CD4-positive, alpha-beta memory T cell (primary cell): ENCODE measurements around the gene BLM. TPM values are rescaled to one million over a fixed set of nuclear protein-coding genes. Genes with fewer than 3 reads are reported as not detected.

Source experiments
- CTCF ChIA-PET: fragments of 350-600 bp; sonication (Branson Sonifier 250); formaldehyde crosslinking; loops from one replicate; lab custom pipeline; 2021; ENCODE audit warnings: inconsistent platforms; ENCODE audit not compliant: partially characterized antibody; lab: Charles Lee
- POLR2A ChIA-PET: fragments of 350-600 bp; sonication (Branson Sonifier 250); formaldehyde crosslinking; loops from one replicate; lab custom pipeline; 2021; ENCODE audit not compliant: partially characterized antibody; lab: Charles Lee
- DNase-seq, 5 donors: peaks; one replicate each; pipeline versions ENCODE4 v3.0.0 to v3.0.0-alpha.2; 2020 to 2022; ENCODE audit warnings: mixed read lengths in 1 of 5
- H3K27ac ChIP-seq: one replicate; pipeline ENCODE4 v1.7.0; 2013; ENCODE audit warnings: low read depth, low read length
- H3K27me3 ChIP-seq: 2 replicates; pipeline ENCODE4 v1.7.0; 2013; ENCODE audit warnings: mild to moderate bottlenecking, low read length, moderate library complexity; ENCODE audit not compliant: insufficient read depth
- H3K36me3 ChIP-seq: 2 replicates; pipeline ENCODE4 v1.7.0; 2013; ENCODE audit warnings: mild to moderate bottlenecking, low read length, moderate library complexity; ENCODE audit not compliant: insufficient read depth
- H3K4me1 ChIP-seq: 2 replicates; pipeline ENCODE4 v1.7.0; 2013; ENCODE audit warnings: mild to moderate bottlenecking, low read length, moderate library complexity; ENCODE audit not compliant: insufficient read depth
- H3K4me3 ChIP-seq, 2 donors: one replicate each; pipeline ENCODE4 v1.7.0; 2013; ENCODE audit warnings: low read length in 2 of 2, mild to moderate bottlenecking in 1 of 2
- H3K9me3 ChIP-seq, 2 donors: one replicate each; pipeline ENCODE4 v1.7.0; 2013; ENCODE audit warnings: low read length in 2 of 2, control low read depth in 1 of 2; ENCODE audit not compliant: control insufficient read depth in 1 of 2
- H3K27ac Mint-ChIP-seq, 7 donors: one replicate each; pipeline ENCODE4 v1.8.0; 2020 to 2021; ENCODE audit warnings: mixed read lengths in 7 of 7, mild to moderate bottlenecking in 6 of 7, inconsistent platforms in 3 of 7, moderate library complexity in 3 of 7
- H3K27me3 Mint-ChIP-seq, 2 donors: one replicate each; pipeline ENCODE4 v1.8.0; 2020 to 2021; ENCODE audit warnings: mixed read lengths in 2 of 2
- H3K36me3 Mint-ChIP-seq, 2 donors: one replicate each; pipeline ENCODE4 v1.8.0; 2020 to 2021; ENCODE audit warnings: mixed read lengths in 2 of 2, inconsistent platforms in 1 of 2, mild to moderate bottlenecking in 1 of 2
- H3K4me1 Mint-ChIP-seq, 4 donors: one replicate each; pipeline ENCODE4 v1.8.0; 2020 to 2021; ENCODE audit warnings: mixed read lengths in 4 of 4, mild to moderate bottlenecking in 1 of 4
- H3K4me3 Mint-ChIP-seq, 8 donors: one replicate each; pipeline ENCODE4 v1.8.0; 2020 to 2021; ENCODE audit warnings: mixed read lengths in 8 of 8, mild to moderate bottlenecking in 7 of 8, moderate library complexity in 6 of 8, inconsistent platforms in 3 of 8
- H3K9me3 Mint-ChIP-seq, 8 donors: one replicate each; pipeline ENCODE4 v1.8.0; 2020 to 2021; ENCODE audit warnings: mixed read lengths in 8 of 8, mild to moderate bottlenecking in 5 of 8, inconsistent platforms in 3 of 8, moderate library complexity in 1 of 8
- intact Hi-C: fragments of 100-400 bp; cut with micrococcal nuclease; formaldehyde crosslinking; loops from one replicate; pipeline ENCODE4 v1.15.1; 2023
- polyA plus RNA-seq, 2 donors: library from polyadenylated mRNA; unstranded; fragments of 300-500 nt; fragmentation: Illumina TruSeq; gene quantifications; one replicate each; pipeline ENCODE4 v1.2.3, GENCODE V29; 2021
- total RNA-seq, 2 experiments: library from RNA; stranded (reverse); gene quantifications; one replicate each; pipeline ENCODE4 v1.2.3, GENCODE V29; 2021

The BLM gene
- total and polyA plus RNA-seq, 4 experiments from 2014 or later = 1.2 to 8.9 (median 6.0) TPM

DNA sequence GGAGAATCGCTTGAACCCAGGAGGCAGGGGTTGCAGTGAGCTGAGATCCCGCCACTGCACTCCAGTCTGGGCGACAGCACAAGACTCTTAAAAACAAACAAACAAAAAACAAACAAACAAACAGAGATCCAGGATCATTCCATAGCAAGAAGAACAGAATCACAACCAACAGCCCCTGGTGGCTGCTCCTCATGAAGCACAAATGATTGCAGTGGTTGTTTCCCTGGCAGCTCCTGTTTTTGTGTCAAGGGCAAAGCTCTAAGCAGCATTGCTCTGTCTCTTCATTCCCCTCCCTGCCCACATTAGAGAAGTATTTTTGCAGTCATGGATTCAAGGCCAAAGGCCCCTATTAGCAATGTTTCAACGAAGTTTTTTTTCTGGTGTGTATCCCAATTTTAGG, 25.8 kb upstream of the BLM start:
- no peak overlapping the region for H3K27ac ChIP-seq
- DNase-seq = no peak
- H3K27me3 ChIP-seq = no peaks in the 10 kb centered on the region
- peaks cover 7% of the 10 kb centered on the region for H3K4me1 ChIP-seq
- ChIA-PET CTCF (interaction anchor here (8.9 kb wide), 1 partner anchor 42 kb away, joined by 70 read pairs; no protein-coding TSS in a partner anchor), POLR2A (interaction anchor here (1.0 kb wide), 1 partner anchor 35 kb away, joined by 3 read pairs; no protein-coding TSS in a partner anchor)
- Mint-ChIP-seq H3K4me3 (no peak overlapping the region), H3K36me3 (no peaks in the 10 kb centered on the region), H3K4me1 (peaks cover 7 to 10% (median 8%) of the 10 kb centered on the region in 4 donors), H3K9me3 (peaks cover 0 to 6% (median 2%) of the 10 kb centered on the region in 8 donors), H3K27me3 (no peaks in the 10 kb centered on the region), H3K27ac (no peak overlapping the region)
- H3K4me3 ChIP-seq = no peak overlapping the region
- no peaks in the 10 kb centered on the region for H3K36me3 ChIP-seq
- H3K9me3 ChIP-seq = no peaks in the 10 kb centered on the region
- intact Hi-C loops = no loop called here

DNA sequence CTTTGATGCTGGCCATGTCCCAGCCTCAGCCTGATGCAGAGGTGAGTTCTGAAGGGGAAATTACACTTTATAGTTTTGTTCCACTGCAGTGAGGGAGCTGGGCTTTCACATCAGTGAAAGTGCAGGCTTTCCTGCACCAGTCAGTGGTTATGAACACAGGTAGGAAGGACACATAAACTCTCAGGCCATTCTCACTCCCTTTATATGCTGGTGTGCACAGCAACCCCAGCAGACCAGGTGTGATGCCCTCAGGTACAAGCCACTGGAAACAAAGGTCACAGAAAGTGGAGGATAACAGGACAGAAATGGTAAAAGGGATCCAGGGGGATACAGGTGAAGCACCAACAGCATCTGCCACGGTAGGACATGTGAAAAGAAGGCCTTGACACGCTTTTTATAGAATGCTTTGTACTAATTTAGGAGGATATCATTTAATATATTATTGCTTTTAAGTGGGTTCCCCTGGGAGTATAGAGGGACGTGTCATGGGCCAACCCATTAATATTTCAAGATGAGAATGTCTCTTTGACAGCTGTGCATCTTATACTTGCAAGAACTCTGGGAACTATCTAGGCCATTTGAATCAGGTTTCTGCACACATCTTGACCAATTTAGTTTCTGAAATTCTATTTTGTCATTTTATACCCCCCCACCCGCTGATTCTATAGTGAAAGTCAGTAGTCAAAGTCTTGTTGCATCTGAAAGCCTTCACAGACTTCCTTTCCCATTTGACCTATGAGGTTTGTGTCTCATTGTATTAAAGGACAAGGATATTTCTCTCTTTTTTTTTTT, 25.0 kb upstream of the BLM start:
- no peaks in the 10 kb centered on the region for H3K36me3 Mint-ChIP-seq
- Histone ChIP-seq H3K4me1 (no peaks in the 10 kb centered on the region), H3K4me3 (no peak overlapping the region), H3K9me3 (no peaks in the 10 kb centered on the region), H3K27me3 (no peaks in the 10 kb centered on the region), H3K27ac (no peak overlapping the region), H3K36me3 (no peaks in the 10 kb centered on the region)
- DNase-seq = no peak
- no peaks in the 10 kb centered on the region for H3K27me3 Mint-ChIP-seq
- CTCF ChIA-PET = interaction anchor here (1.0 to 8.9 kb wide), 6 partner anchors 10 to 372 kb away, joined by 3 to 70 read pairs (median 4); no protein-coding TSS in a partner anchor
- intact Hi-C loops = no loop called here
- peaks cover 0 to 6% (median 2%) of the 10 kb centered on the region in 8 donors for H3K9me3 Mint-ChIP-seq
- peaks cover 0 to 3% (median under 1%) of the 10 kb centered on the region in 4 donors for H3K4me1 Mint-ChIP-seq
- POLR2A ChIA-PET = no interaction called here
- no peak overlapping the region for H3K4me3 Mint-ChIP-seq
- H3K27ac Mint-ChIP-seq = no peak overlapping the region

- POLR2A ChIA-PET = no interaction called here
These were observed 22.2 kb upstream of the BLM start for GRCh38 chr15:90694987-90695386.

DNA sequence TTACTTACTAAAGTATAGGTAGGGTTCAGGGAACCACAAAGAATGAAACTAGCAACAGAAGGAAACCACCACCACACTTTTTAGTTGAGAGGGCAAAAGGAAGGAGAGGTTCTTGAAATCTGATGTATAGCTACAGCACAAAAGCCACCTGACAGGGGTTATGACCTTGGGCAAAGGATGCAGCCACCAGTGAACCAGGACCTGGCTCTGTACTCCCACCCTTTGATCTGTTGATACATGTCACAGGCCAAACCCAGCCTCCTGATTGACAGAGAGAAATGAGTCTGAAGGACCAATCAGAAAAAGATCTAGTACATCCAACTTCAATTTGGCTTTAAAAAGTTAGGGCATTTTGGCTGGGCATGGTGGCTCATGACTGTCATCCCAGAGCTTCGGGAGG, 20.0 kb upstream of the BLM start:
- no peak overlapping the region for H3K4me3 ChIP-seq
- Mint-ChIP-seq H3K4me1 (peaks cover 0 to 3% (median 0%) of the 10 kb centered on the region in 4 donors), H3K36me3 (peaks cover 1 to 3% of the 10 kb centered on the region in 2 donors), H3K9me3 (peaks cover 0 to 3% (median 0%) of the 10 kb centered on the region in 8 donors), H3K27ac (peak overlapping the region in 2 of 7 donors; percentile 27 to 29), H3K27me3 (no peaks in the 10 kb centered on the region), H3K4me3 (no peak overlapping the region)
- H3K27me3 ChIP-seq = no peaks in the 10 kb centered on the region
- no peak overlapping the region for H3K27ac ChIP-seq
- H3K4me1 ChIP-seq = no peaks in the 10 kb centered on the region
- no peaks in the 10 kb centered on the region for H3K36me3 ChIP-seq
- POLR2A ChIA-PET = no interaction called here
- CTCF ChIA-PET = interaction anchor here (1.8 to 2.2 kb wide), 2 partner anchors 49 to 189 kb away, joined by 5 to 11 read pairs; no protein-coding TSS in a partner anchor
- no peaks in the 10 kb centered on the region for H3K9me3 ChIP-seq
- intact Hi-C loops = no loop called here
- DNase-seq = no peak

More at GRCh38 chr15:90694987-90695386, 22.2 kb upstream of the BLM start:
- Histone ChIP-seq H3K4me3 (no peak overlapping the region), H3K27ac (no peak overlapping the region), H3K4me1 (no peaks in the 10 kb centered on the region), H3K27me3 (no peaks in the 10 kb centered on the region), H3K9me3 (no peaks in the 10 kb centered on the region), H3K36me3 (no peaks in the 10 kb centered on the region)
- intact Hi-C loops = no loop called here
- Mint-ChIP-seq H3K27ac (no peak overlapping the region), H3K36me3 (no peaks in the 10 kb centered on the region), H3K4me3 (no peak overlapping the region), H3K27me3 (no peaks in the 10 kb centered on the region), H3K4me1 (peaks cover 0 to 3% (median 0%) of the 10 kb centered on the region in 4 donors), H3K9me3 (no peaks in the 10 kb centered on the region)
- CTCF ChIA-PET = interaction anchor here (0.7 to 8.9 kb wide), 4 partner anchors 17 to 191 kb away, joined by 3 to 70 read pairs (median 5); no protein-coding TSS in a partner anchor
- no peak for DNase-seq

DNA sequence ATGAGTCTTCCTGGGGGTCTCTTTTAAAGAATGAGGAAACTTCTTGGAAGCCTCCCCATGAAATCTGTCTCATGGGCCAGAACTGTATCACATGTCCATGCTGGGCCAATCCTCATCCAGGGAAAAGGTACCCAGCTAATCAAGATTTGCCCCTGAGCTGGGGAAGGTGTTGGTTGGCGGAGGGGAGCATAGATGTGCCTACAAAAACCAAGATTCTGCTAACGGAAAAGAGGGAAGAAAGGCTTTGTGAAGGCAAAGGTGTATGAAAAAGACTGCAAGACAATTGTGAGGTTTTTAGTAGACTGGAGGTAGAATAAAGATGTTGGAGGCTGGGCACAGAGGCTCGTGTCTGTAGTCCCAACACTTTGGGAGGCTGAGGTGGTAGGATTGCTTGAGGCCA, 18.5 kb upstream of the BLM start:
- Mint-ChIP-seq H3K4me1 (peaks cover 0 to 3% (median 0%) of the 10 kb centered on the region in 4 donors), H3K27ac (no peak overlapping the region), H3K36me3 (peaks cover 3 to 5% of the 10 kb centered on the region in 2 donors), H3K4me3 (no peak overlapping the region), H3K27me3 (no peaks in the 10 kb centered on the region), H3K9me3 (peaks cover 0 to 15% (median 6%) of the 10 kb centered on the region in 8 donors)
- Histone ChIP-seq H3K27ac (no peak overlapping the region), H3K4me1 (no peaks in the 10 kb centered on the region), H3K36me3 (no peaks in the 10 kb centered on the region), H3K9me3 (no peaks in the 10 kb centered on the region), H3K4me3 (no peak overlapping the region), H3K27me3 (no peaks in the 10 kb centered on the region)
- no peak for DNase-seq
- POLR2A ChIA-PET = no interaction called here
- intact Hi-C loops = no loop called here
- CTCF ChIA-PET = interaction anchor here (2.2 kb wide), 1 partner anchor 51 kb away, joined by 11 read pairs; no protein-coding TSS in a partner anchor

DNA sequence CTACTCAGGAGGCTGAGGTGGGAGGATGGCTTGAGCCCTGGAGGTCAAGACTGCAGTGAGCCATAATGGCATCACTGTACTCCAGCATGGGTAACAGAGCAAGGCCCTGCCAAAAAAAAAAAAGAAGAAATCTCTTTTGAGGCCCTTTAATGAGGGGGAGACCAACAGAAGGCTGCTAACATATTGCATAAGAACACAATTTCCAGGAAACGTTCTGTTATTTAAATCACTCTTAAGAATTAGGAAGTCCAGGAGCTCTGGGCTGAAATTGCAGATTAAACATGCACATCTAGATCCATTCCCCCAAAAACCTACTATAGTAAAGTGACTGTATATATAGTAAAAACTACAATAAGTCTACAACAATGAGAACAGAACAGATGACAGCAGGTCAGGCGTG, 16.1 kb upstream of the BLM start:
- Mint-ChIP-seq H3K4me1 (peaks cover 0 to 1% (median 0%) of the 10 kb centered on the region in 4 donors), H3K9me3 (peaks cover 0 to 22% (median 6%) of the 10 kb centered on the region in 8 donors), H3K36me3 (peaks cover 3 to 8% of the 10 kb centered on the region in 2 donors), H3K27me3 (no peaks in the 10 kb centered on the region), H3K27ac (no peak overlapping the region), H3K4me3 (no peak overlapping the region)
- Histone ChIP-seq H3K27ac (no peak overlapping the region), H3K27me3 (no peaks in the 10 kb centered on the region), H3K4me3 (no peak overlapping the region), H3K36me3 (no peaks in the 10 kb centered on the region), H3K4me1 (no peaks in the 10 kb centered on the region), H3K9me3 (no peaks in the 10 kb centered on the region)
- no peak for DNase-seq
- ChIA-PET CTCF (interaction anchor here (1.8 to 3.5 kb wide), 2 partner anchors 53 to 185 kb away, joined by 12 to 13 read pairs; no protein-coding TSS in a partner anchor), POLR2A (no interaction called here)
- intact Hi-C loops = no loop called here
